GM12878 (cell line): Measurements from ENCODE around the gene DYNC2H1. TPM values are rescaled to one million over a fixed set of nuclear protein-coding genes. Genes with fewer than 3 reads are reported as not detected.

Experiments
- ATAC-seq: fragments of 200-7000 bp; cut with Tn5 transposase; 3 replicates; pipeline ENCODE4 v1.9.1; 2020; ENCODE audit warnings: mild to moderate bottlenecking, moderate library complexity
- BruUV-seq: library from RNA; stranded (reverse); fragments of 400-500 nt; replicated peaks from 2 replicates; lab custom pipeline; 2021; lab: Mats Ljungman, UMichigan
- CTCF ChIA-PET: fragments of 300-600 bp; sonication (Branson Sonifier 250); formaldehyde crosslinking; extraction: SDS; loops from one replicate; lab custom pipeline; 2021; ENCODE audit warnings: inconsistent platforms; lab: Yijun Ruan, JAX
- POLR2A ChIA-PET: fragments of 350-600 bp; formaldehyde crosslinking; extraction: SDS; loops from one replicate; lab custom pipeline; 2021; ENCODE audit warnings: inconsistent platforms; lab: Charles Lee
- RAD21 ChIA-PET: fragments of 300-600 bp; sonication (Branson Sonifier 250); formaldehyde crosslinking; loops from one replicate; lab custom pipeline; 2023; ENCODE audit warnings: antibody characterized with exemption; ENCODE audit not compliant: unreplicated experiment; lab: Charles Lee
- SMC1A ChIA-PET: fragments of 300-600 bp; sonication (Branson Sonifier 250); formaldehyde crosslinking; loops from one replicate; lab custom pipeline; 2023; ENCODE audit not compliant: unreplicated experiment, uncharacterized antibody; lab: Charles Lee
- DNase-seq: peaks from one replicate; pipeline ENCODE4 v3.0.0-alpha.2; 2011; ENCODE audit warnings: low read depth, low spot score
- FAIRE-seq: peaks from 3 replicates; lab custom pipeline; 2011; peaks lifted over from hg19 to GRCh38; lab: Jason Lieb, UNC
- H2AFZ ChIP-seq: 2 replicates; pipeline ENCODE4 v1.6.0; 2011; ENCODE audit warnings: low read depth, low read length, control low read depth; ENCODE audit not compliant: control insufficient read depth
- H3K27ac ChIP-seq: 2 replicates; pipeline ENCODE4 v1.5.1; 2011; ENCODE audit warnings: control low read depth; ENCODE audit not compliant: control insufficient read depth, insufficient read depth
- H3K27me3 ChIP-seq, 2 experiments: replicated peaks in 1 of 2; 2 replicates each; pipeline versions ENCODE4 v1.6.0 to v1.6.1; 2011; ENCODE audit warnings: low read length in 1 of 2; ENCODE audit not compliant: control insufficient read depth in 2 of 2, insufficient read depth in 2 of 2
- H3K36me3 ChIP-seq, 2 experiments: 2 replicates each; pipeline ENCODE4 v1.5.1; 2011; ENCODE audit warnings: low read length in 1 of 2; ENCODE audit not compliant: control insufficient read depth in 2 of 2, insufficient read depth in 2 of 2
- H3K4me1 ChIP-seq: 2 replicates; pipeline ENCODE4 v1.6.1; 2011; ENCODE audit warnings: mild to moderate bottlenecking, low read length, moderate library complexity, mixed read lengths; ENCODE audit not compliant: control insufficient read depth, insufficient read depth
- H3K4me2 ChIP-seq: 2 replicates; pipeline ENCODE4 v1.6.0; 2011; ENCODE audit warnings: control low read depth; ENCODE audit not compliant: control insufficient read depth, insufficient read depth
- H3K4me3 ChIP-seq: fragments of 200-600 bp; sonication (generic); 2 replicates; pipeline ENCODE4 v1.5.1; 2016
- H3K79me2 ChIP-seq: 2 replicates; pipeline ENCODE4 v1.6.0; 2011; ENCODE audit warnings: low read length; ENCODE audit not compliant: control insufficient read depth, insufficient read depth
- H3K9ac ChIP-seq: 2 replicates; pipeline ENCODE4 v1.8.0; 2011; ENCODE audit warnings: low read length, control low read depth, mixed read lengths; ENCODE audit not compliant: control insufficient read depth, insufficient read depth
- H3K9me3 ChIP-seq: replicated peaks from 3 replicates; pipeline ENCODE4 v1.5.1; 2011; ENCODE audit warnings: mild to moderate bottlenecking, low read length; ENCODE audit not compliant: control insufficient read depth, insufficient read depth
- H4K20me1 ChIP-seq: 2 replicates; pipeline ENCODE4 v1.6.0; 2011; ENCODE audit not compliant: control insufficient read depth, insufficient read depth
- CREM ChIP-seq: IDR thresholded peaks from 2 replicates; pipeline ENCODE4 v1.6.1; 2014; ENCODE audit warnings: antibody characterized with exemption, low read depth
- EZH2 ChIP-seq: IDR thresholded peaks from 2 replicates; pipeline ENCODE4 v1.6.1; 2012; ENCODE audit warnings: low read depth, mild to moderate bottlenecking, control low read depth, inconsistent platforms, low read length, borderline replicate concordance; ENCODE audit not compliant: control insufficient read depth
- MYC ChIP-seq: IDR thresholded peaks from 2 replicates; pipeline ENCODE4 v1.6.1; 2011; ENCODE audit warnings: mild to moderate bottlenecking, low read length, moderate library complexity, inconsistent platforms; ENCODE audit not compliant: insufficient read depth, insufficient replicate concordance, insufficient read length, severe bottlenecking
- RAD21 ChIP-seq: IDR thresholded peaks from 2 replicates; pipeline ENCODE4 v1.6.1; 2011; ENCODE audit warnings: mild to moderate bottlenecking, low read depth, low read length, moderate library complexity; ENCODE audit not compliant: insufficient read depth
- RELA ChIP-seq: fragments of 450-650 bp; IDR thresholded peaks from 2 replicates; pipeline ENCODE4 v1.8.0; 2014; ENCODE audit warnings: borderline replicate concordance; ENCODE audit not compliant: partially characterized antibody
- TBL1XR1 ChIP-seq: IDR thresholded peaks from 2 replicates; pipeline ENCODE4 v1.6.1; 2012; ENCODE audit warnings: low read depth, low read length, improper control_type of control experiment
- WGBS: methylation state at CpG from one replicate; pipeline ENCODE4 v1.1.6; 2016; ENCODE audit warnings: low lambda C conversion rate; ENCODE audit not compliant: insufficient replicate concordance, insufficient coverage; ENCODE audit errors: missing lambda C conversion rate; 5-methylcytosine and 5-hydroxymethylcytosine counted together
- in situ Hi-C: fragments of 300-500 bp; cut with MboI; formaldehyde crosslinking; loops from 9 replicates; pipeline ENCODE4 v1.14.3; 2018; ENCODE audit warnings: mixed read lengths
- intact Hi-C: fragments of 100-400 bp; cut with micrococcal nuclease; formaldehyde crosslinking; loops from one replicate; pipeline ENCODE4 v1.14.2; 2022; ENCODE audit not compliant: unreplicated experiment
- polyA plus RNA-seq, 11 experiments: library from polyadenylated mRNA; depleted of rRNA in 4 of 11; unstranded in 6 of 11; stranded (reverse) in 5 of 11; fragments of >200 nt; fragmentation: Nextera tagmentation in 4 of 11; fragmentation: Illumina TruSeq in 1 of 11; extraction: Ambion mirVana in 4 of 11; extraction: Trizol in 1 of 11; gene quantifications; 1 replicate in 1 of 11; 2 replicates in 10 of 11; pipeline versions ENCODE4 v1.2.1 to v1.2.3, GENCODE V29; 2011 to 2016; ENCODE audit warnings: inconsistent platforms in 2 of 11, missing spikeins in 2 of 11, low read depth in 1 of 11
- total RNA-seq, 4 experiments: library from RNA; depleted of rRNA in 3 of 4; stranded (reverse); fragments of >200 nt in 3 of 4; fragmentation: Illumina TruSeq in 1 of 4; extraction: Trizol in 1 of 4; gene quantifications; 2 replicates each; pipeline versions ENCODE4 v1.2.1 to v1.2.3, GENCODE V29; 2013 to 2021
- TF ChIP-seq, protein P1 (sequence below): fragments of 450-650 bp; formaldehyde crosslinking; IDR thresholded peaks from 2 replicates; pipeline ENCODE4 v1.5.0; 2022; ENCODE audit warnings: mild to moderate bottlenecking, missing genetic modification characterization
- TF ChIP-seq, protein P2 (sequence below): IDR thresholded peaks from 2 replicates; pipeline ENCODE4 v1.6.1; 2012; ENCODE audit warnings: mild to moderate bottlenecking, low read depth, low read length
- TF ChIP-seq, protein P3 (sequence below): fragments of 450-650 bp; formaldehyde crosslinking; IDR thresholded peaks from 2 replicates; pipeline ENCODE4 v1.4.0; 2022; ENCODE audit warnings: mild to moderate bottlenecking, moderate library complexity

Gene DYNC2H1
- total and polyA plus RNA-seq, 10 of the 15 experiments (the other 5 are each of a cell fraction or from before 2014, with no cell fraction given): 0.12 to 3.9 (median 0.23) TPM; not detected in 2

DNA sequence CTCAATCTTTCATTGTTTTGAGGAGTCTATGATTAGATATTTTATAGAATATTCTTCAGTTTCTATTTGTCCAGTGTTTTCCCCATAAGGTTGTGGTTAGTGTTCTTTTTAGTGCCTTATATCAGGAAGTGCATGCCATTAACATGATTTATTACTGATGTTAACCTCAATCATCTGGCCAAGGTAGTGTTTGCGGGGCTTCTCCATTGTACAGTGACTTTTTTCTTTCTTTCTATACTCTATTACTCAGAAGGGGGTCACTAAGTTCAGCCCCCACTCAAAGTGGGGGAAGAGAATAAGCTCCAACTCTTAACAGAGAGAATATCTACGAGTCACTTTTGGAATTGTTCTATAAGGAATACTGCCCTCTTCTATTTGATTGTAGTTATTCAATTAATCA, 415.8 kb downstream of the DYNC2H1 start (continued):
- TF ChIP-seq RELA (no peak), EZH2 (no peak), CREM (no peak)

DNA sequence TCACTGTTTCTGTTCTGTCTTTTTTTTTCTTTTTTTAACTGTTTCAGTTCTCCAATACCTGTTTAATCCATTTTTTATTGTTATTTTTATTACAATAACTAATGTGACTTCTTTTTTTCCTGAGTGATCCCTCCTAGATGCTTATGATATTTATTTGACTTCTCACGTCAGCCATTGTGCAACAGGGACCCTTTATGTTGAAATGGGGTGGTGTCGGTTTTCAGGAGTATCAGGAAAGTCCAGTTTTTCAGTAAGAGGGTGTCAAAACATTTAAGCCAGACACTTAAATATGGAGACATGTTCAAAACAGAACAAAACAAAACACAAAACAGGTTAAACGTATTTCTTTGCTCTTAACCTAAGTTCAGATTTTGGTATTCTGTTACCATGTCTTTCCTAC, 418.8 kb downstream of the DYNC2H1 start:
- WGBS: 0% methylated on average over 3 of the region's 3 CpGs
- CTCF ChIA-PET: interaction anchor here (1.5 kb wide), 1 partner anchor 68 kb away, joined by 3 read pairs; no protein-coding TSS in a partner anchor
- TF ChIP-seq, protein P1, sequence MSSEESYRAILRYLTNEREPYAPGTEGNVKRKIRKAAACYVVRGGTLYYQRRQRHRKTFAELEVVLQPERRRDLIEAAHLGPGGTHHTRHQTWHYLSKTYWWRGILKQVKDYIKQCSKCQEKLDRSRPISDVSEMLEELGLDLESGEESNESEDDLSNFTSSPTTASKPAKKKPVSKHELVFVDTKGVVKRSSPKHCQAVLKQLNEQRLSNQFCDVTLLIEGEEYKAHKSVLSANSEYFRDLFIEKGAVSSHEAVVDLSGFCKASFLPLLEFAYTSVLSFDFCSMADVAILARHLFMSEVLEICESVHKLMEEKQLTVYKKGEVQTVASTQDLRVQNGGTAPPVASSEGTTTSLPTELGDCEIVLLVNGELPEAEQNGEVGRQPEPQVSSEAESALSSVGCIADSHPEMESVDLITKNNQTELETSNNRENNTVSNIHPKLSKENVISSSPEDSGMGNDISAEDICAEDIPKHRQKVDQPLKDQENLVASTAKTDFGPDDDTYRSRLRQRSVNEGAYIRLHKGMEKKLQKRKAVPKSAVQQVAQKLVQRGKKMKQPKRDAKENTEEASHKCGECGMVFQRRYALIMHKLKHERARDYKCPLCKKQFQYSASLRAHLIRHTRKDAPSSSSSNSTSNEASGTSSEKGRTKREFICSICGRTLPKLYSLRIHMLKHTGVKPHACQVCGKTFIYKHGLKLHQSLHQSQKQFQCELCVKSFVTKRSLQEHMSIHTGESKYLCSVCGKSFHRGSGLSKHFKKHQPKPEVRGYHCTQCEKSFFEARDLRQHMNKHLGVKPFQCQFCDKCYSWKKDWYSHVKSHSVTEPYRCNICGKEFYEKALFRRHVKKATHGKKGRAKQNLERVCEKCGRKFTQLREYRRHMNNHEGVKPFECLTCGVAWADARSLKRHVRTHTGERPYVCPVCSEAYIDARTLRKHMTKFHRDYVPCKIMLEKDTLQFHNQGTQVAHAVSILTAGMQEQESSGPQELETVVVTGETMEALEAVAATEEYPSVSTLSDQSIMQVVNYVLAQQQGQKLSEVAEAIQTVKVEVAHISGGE (CRISPR knock-in tag): no peak
- TF ChIP-seq TBL1XR1 (no peak), RAD21 (no peak), MYC (no peak)
- TF ChIP-seq, protein P2, sequence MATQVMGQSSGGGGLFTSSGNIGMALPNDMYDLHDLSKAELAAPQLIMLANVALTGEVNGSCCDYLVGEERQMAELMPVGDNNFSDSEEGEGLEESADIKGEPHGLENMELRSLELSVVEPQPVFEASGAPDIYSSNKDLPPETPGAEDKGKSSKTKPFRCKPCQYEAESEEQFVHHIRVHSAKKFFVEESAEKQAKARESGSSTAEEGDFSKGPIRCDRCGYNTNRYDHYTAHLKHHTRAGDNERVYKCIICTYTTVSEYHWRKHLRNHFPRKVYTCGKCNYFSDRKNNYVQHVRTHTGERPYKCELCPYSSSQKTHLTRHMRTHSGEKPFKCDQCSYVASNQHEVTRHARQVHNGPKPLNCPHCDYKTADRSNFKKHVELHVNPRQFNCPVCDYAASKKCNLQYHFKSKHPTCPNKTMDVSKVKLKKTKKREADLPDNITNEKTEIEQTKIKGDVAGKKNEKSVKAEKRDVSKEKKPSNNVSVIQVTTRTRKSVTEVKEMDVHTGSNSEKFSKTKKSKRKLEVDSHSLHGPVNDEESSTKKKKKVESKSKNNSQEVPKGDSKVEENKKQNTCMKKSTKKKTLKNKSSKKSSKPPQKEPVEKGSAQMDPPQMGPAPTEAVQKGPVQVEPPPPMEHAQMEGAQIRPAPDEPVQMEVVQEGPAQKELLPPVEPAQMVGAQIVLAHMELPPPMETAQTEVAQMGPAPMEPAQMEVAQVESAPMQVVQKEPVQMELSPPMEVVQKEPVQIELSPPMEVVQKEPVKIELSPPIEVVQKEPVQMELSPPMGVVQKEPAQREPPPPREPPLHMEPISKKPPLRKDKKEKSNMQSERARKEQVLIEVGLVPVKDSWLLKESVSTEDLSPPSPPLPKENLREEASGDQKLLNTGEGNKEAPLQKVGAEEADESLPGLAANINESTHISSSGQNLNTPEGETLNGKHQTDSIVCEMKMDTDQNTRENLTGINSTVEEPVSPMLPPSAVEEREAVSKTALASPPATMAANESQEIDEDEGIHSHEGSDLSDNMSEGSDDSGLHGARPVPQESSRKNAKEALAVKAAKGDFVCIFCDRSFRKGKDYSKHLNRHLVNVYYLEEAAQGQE: no peak
- TF ChIP-seq, protein P3, sequence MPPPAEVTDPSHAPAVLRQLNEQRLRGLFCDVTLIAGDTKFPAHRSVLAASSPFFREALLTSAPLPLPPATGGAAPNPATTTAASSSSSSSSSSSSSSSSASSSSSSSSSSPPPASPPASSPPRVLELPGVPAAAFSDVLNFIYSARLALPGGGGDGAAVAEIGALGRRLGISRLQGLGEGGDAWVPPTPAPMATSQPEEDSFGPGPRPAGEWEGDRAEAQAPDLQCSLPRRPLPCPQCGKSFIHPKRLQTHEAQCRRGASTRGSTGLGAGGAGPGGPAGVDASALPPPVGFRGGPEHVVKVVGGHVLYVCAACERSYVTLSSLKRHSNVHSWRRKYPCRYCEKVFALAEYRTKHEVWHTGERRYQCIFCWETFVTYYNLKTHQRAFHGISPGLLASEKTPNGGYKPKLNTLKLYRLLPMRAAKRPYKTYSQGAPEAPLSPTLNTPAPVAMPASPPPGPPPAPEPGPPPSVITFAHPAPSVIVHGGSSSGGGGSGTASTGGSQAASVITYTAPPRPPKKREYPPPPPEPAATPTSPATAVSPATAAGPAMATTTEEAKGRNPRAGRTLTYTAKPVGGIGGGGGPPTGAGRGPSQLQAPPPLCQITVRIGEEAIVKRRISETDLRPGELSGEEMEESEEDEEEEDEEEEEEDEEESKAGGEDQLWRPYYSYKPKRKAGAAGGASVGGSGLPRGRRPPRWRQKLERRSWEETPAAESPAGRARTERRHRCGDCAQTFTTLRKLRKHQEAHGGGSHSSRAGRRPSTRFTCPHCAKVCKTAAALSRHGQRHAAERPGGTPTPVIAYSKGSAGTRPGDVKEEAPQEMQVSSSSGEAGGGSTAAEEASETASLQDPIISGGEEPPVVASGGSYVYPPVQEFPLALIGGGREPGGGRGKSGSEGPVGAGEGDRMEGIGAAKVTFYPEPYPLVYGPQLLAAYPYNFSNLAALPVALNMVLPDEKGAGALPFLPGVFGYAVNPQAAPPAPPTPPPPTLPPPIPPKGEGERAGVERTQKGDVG (CRISPR knock-in tag): no peak

More for the DNA sequence above, 418.8 kb downstream of the DYNC2H1 start:
- ChIA-PET POLR2A (no interaction called here), SMC1A (no interaction called here), RAD21 (no interaction called here)
- Histone ChIP-seq H3K4me3 (no peak overlapping the region), H3K27me3 (no peaks in the 10 kb centered on the region), H3K4me1 (no peaks in the 10 kb centered on the region), H3K9me3 (no peaks in the 10 kb centered on the region), H3K36me3 (no peaks in the 10 kb centered on the region), H3K27ac (no peak overlapping the region), H3K79me2 (no peaks in the 10 kb centered on the region), H2AFZ (no peak overlapping the region), H3K9ac (no peak overlapping the region), H3K4me2 (no peak overlapping the region), H4K20me1 (no peaks in the 10 kb centered on the region)
- intact Hi-C loops (no loop called here), in situ Hi-C loops (no loop called here)
- ATAC-seq: no peak
- no peak for DNase-seq
- no peak for FAIRE-seq
- no TSS peak for BruUV-seq
